CD4-positive, alpha-beta T cell (primary cell): ENCODE data around the gene EEF1G. TPM values are rescaled to one million over a fixed set of nuclear protein-coding genes. Genes with fewer than 3 reads are reported as not detected.

Experiments
- ATAC-seq: fragments of 200-7000 bp; cut with Tn5 transposase; one replicate; pipeline ENCODE4 v1.10.0; 2022; ENCODE audit warnings: mild to moderate bottlenecking; ENCODE audit not compliant: poor library complexity
- CTCF ChIA-PET: fragments of 350-600 bp; sonication (Branson Sonifier 250); formaldehyde crosslinking; loops from one replicate; lab custom pipeline; 2021; ENCODE audit warnings: antibody characterized with exemption, inconsistent platforms; lab: Charles Lee
- POLR2A ChIA-PET: fragments of 350-600 bp; sonication (Branson Sonifier 250); formaldehyde crosslinking; loops from one replicate; lab custom pipeline; 2021; ENCODE audit warnings: antibody characterized with exemption, inconsistent platforms; lab: Charles Lee
- DNase-seq, 14 experiments: peaks; one replicate each; pipeline ENCODE4 v3.0.0-alpha.2; 2013 to 2020; ENCODE audit warnings: mixed read lengths in 2 of 14
- H3K27ac ChIP-seq, 2 donors: one replicate each; pipeline versions ENCODE4 v1.5.1 to v1.7.0; 2013; ENCODE audit warnings: low read length in 2 of 2, low read depth in 1 of 2, mild to moderate bottlenecking in 1 of 2
- H3K27me3 ChIP-seq, 2 experiments: 1 replicate in 1 of 2; 2 replicates in 1 of 2; pipeline versions ENCODE4 v1.6.1 to v1.7.0; 2013; ENCODE audit warnings: low read length in 2 of 2, control low read depth in 1 of 2, mild to moderate bottlenecking in 1 of 2, moderate library complexity in 1 of 2; ENCODE audit not compliant: insufficient read depth in 2 of 2, control insufficient read depth in 1 of 2
- H3K36me3 ChIP-seq: one replicate; pipeline ENCODE4 v1.6.1; 2013; ENCODE audit warnings: low read length, control low read depth; ENCODE audit not compliant: insufficient read depth
- H3K4me1 ChIP-seq: one replicate; pipeline ENCODE4 v1.6.1; 2013; ENCODE audit warnings: low read length, control low read depth; ENCODE audit not compliant: insufficient read depth
- H3K4me3 ChIP-seq: one replicate; pipeline ENCODE4 v1.5.1; 2013; ENCODE audit warnings: mild to moderate bottlenecking, low read length, moderate library complexity
- H3K9me3 ChIP-seq, 2 experiments: 1 replicate in 1 of 2; 2 replicates in 1 of 2; pipeline versions ENCODE4 v1.6.1 to v1.7.0; 2013; ENCODE audit warnings: low read length in 2 of 2, mild to moderate bottlenecking in 2 of 2, control low read depth in 1 of 2, moderate library complexity in 1 of 2; ENCODE audit not compliant: control insufficient read depth in 1 of 2, insufficient read depth in 1 of 2
- H3K27ac Mint-ChIP-seq: one replicate; pipeline ENCODE4 v1.8.0; 2020; ENCODE audit warnings: mixed read lengths
- H3K27me3 Mint-ChIP-seq: one replicate; pipeline ENCODE4 v1.8.0; 2021; ENCODE audit warnings: mixed read lengths
- H3K36me3 Mint-ChIP-seq: one replicate; pipeline ENCODE4 v1.8.0; 2021; ENCODE audit warnings: low read depth, mixed read lengths
- H3K4me1 Mint-ChIP-seq: one replicate; pipeline ENCODE4 v1.8.0; 2021; ENCODE audit warnings: low read depth, mixed read lengths
- H3K4me3 Mint-ChIP-seq: one replicate; pipeline ENCODE4 v1.8.0; 2020; ENCODE audit warnings: mild to moderate bottlenecking, mixed read lengths
- H3K9me3 Mint-ChIP-seq: one replicate; pipeline ENCODE4 v1.8.0; 2020; ENCODE audit warnings: mixed read lengths
- intact Hi-C, 2 experiments: fragments of 100-400 bp; cut with DNase I in 1 of 2; cut with micrococcal nuclease in 1 of 2; formaldehyde crosslinking; loops; one replicate each; pipeline versions ENCODE4 v1.15.1 to v1.9.0; 2023 to 2025; cut with DNase I, micrococcal nuclease
- total RNA-seq, 174 experiments: library from RNA in 2 of 174; stranded (reverse) in 2 of 174; gene quantifications; one replicate each; pipeline ENCODE4 v1.2.3 and lab custom pipeline; 2021 to 2026
- TF ChIP-seq, protein P1 (sequence below): fragments of 200-600 bp; IDR thresholded peaks from one replicate; pipeline ENCODE4 v1.8.0; 2022; ENCODE audit warnings: antibody characterized with exemption, mild to moderate bottlenecking

EEF1G gene
- total RNA-seq, 2 experiments from 2014 or later = 2,181 to 2,269 TPM

DNA sequence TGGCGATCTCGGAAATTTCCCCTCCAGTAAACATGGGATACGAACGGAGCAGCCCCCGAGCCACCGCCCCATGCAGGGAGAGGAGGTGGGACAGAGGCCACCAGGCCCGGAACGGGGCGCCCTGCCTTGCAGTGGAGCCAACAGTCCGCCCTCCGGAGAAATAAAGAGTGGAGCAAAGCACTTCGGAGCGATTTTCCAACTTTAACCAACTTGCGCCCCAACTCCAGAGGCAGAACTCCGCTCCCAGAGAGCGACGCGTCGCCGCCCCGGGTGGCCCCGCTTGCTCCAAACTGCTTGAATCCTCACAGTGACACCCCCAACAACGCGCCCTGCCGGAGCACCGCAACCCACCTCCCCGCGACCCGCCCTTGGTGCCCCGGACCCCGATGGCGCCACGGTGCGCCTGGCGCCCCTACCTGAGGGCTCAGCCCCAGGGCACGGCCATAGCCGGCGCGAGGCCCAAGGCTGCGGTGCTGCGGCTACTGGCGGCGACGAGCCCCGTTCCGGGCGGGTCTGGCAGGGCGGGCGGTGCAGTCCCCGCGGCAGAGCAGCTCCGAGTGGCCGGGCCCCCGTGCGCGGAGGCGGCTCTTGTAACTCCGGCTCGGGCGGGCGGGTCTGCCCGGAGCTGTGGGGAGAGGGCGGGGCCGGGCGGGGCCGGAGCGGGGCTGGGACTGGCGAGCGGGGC lies 27.3 kb downstream of the EEF1G start, which contains the start of gene AHNAK:
Gene AHNAK, minus strand, starts transcription at position 563 of the 685 bp plus-strand sequence. CDS start 10,708 bp downstream, outside the sequence.
- H3K27ac Mint-ChIP-seq = peak within 1 kb of the TSS; percentile 90
- H3K27me3 Mint-ChIP-seq = no peaks in the 10 kb centered on the region
- no peaks in the 10 kb centered on the region for H3K9me3 Mint-ChIP-seq
- ATAC-seq (peak; percentile 38), DNase-seq (peak; percentile 43 to 86 (median 65))
- no peaks in the 10 kb centered on the region for H3K27me3 ChIP-seq
- no peaks in the 10 kb centered on the region for H3K9me3 ChIP-seq
- POLR2A ChIA-PET = interaction anchor here (0.7 to 6.3 kb wide), 7 partner anchors 9 to 295 kb away, joined by 3 to 122 read pairs (median 5); partner anchors contain the start of genes EEF1G and TUT1
- intact Hi-C loops = loop anchor here (1.0 to 10.0 kb wide), 2 partner anchors 9 to 582 kb away; partner anchors contain the start of gene FTH1 (in 1 of the 2)
- H3K36me3 Mint-ChIP-seq = peaks cover 22% of the 10 kb centered on the region
- H3K4me1 Mint-ChIP-seq = peaks cover 72% of the 10 kb centered on the region
- H3K36me3 ChIP-seq = peaks cover 9% of the 10 kb centered on the region
- TF ChIP-seq, protein P1, sequence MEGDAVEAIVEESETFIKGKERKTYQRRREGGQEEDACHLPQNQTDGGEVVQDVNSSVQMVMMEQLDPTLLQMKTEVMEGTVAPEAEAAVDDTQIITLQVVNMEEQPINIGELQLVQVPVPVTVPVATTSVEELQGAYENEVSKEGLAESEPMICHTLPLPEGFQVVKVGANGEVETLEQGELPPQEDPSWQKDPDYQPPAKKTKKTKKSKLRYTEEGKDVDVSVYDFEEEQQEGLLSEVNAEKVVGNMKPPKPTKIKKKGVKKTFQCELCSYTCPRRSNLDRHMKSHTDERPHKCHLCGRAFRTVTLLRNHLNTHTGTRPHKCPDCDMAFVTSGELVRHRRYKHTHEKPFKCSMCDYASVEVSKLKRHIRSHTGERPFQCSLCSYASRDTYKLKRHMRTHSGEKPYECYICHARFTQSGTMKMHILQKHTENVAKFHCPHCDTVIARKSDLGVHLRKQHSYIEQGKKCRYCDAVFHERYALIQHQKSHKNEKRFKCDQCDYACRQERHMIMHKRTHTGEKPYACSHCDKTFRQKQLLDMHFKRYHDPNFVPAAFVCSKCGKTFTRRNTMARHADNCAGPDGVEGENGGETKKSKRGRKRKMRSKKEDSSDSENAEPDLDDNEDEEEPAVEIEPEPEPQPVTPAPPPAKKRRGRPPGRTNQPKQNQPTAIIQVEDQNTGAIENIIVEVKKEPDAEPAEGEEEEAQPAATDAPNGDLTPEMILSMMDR = no peak
- CTCF ChIA-PET = interaction anchor here (1.2 to 10.9 kb wide), 2 partner anchors 10 to 122 kb away, joined by 3 to 251 read pairs; no protein-coding TSS in a partner anchor
- H3K27ac ChIP-seq = peak within 1 kb of the TSS; percentile 77 to 84
- H3K4me3 ChIP-seq = peak within 1 kb of the TSS; percentile 97
- H3K4me1 ChIP-seq = peaks cover 80% of the 10 kb centered on the region
- H3K4me3 Mint-ChIP-seq = peak within 1 kb of the TSS; percentile 99

DNA sequence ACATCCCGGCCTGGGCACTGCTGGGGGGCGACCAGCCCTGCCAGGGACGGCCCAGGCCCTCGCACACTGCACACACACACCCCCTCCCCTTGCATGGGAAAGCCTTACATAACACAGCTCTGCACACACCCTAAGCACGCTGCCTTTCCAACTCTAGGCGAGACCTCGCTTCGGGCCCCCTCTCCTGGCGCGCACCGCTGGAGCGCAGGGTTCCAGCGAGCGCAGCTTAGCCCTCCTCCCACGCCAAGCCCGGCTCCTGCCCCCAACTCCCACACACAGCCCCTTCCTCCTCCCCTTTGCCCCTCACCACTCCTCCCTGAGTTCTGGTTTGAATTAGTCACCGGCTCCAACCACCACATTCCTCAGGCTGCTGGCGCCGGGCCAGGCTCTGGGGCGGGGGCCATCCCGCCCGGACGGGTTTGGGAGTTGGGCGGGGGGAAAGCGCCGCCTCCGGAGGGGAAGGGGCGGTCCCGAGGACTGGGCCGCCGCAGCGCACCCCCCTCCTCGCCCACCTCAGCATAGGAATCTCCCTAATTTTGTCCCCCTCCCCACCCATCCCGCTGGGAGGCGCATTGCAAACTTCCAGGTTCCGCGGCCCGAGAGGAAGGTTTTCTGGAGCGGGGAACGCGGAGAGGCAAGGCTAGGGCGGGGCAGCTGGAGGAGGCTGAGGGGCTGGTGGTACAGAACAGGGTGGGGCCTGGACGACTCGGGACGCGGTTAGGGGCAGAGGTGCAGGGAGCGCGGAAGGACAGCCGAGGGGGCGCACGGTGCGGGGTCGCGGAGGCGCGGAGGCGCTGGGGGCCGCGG lies 28.1 kb downstream of the EEF1G start:
- Histone ChIP-seq H3K9me3 (no peaks in the 10 kb centered on the region), H3K27ac (peak overlapping the region; percentile 77 to 84), H3K4me3 (peak overlapping the region; percentile 97), H3K4me1 (peaks cover 80% of the 10 kb centered on the region), H3K36me3 (peaks cover 15% of the 10 kb centered on the region), H3K27me3 (no peaks in the 10 kb centered on the region)
- Mint-ChIP-seq H3K27ac (peak overlapping the region; percentile 90), H3K9me3 (no peaks in the 10 kb centered on the region), H3K36me3 (peaks cover 28% of the 10 kb centered on the region), H3K4me3 (peak overlapping the region; percentile 99), H3K27me3 (no peaks in the 10 kb centered on the region), H3K4me1 (peaks cover 72% of the 10 kb centered on the region)
- intact Hi-C loops = loop anchor here (1.0 to 10.0 kb wide), 2 partner anchors 10 to 581 kb away; partner anchors contain the start of gene FTH1 (in 1 of the 2)
- ATAC-seq (peak; percentile 32), DNase-seq (peak in 12 of 14 experiments; percentile 19 to 77 (median 57))
- ChIA-PET POLR2A (interaction anchor here (0.7 to 6.3 kb wide), 4 partner anchors 10 to 295 kb away, joined by 3 to 122 read pairs (median 14); partner anchors contain the start of genes EEF1G and TUT1), CTCF (interaction anchor here (0.5 to 10.9 kb wide), 4 partner anchors 10 to 121 kb away, joined by 3 to 251 read pairs (median 5); no protein-coding TSS in a partner anchor)
- TF ChIP-seq, protein P1 = no peak
